ENCODE data around the gene NUP85.
A peak's percentile ranks its signal among the peaks of the same experiment; 100 is the strongest.
"Not testable (repeated sequence)": the region's sequence is repeated elsewhere in the genome, so short reads cannot be mapped to it uniquely, and the experiment has no call there.

The NUP85 gene

DNA sequence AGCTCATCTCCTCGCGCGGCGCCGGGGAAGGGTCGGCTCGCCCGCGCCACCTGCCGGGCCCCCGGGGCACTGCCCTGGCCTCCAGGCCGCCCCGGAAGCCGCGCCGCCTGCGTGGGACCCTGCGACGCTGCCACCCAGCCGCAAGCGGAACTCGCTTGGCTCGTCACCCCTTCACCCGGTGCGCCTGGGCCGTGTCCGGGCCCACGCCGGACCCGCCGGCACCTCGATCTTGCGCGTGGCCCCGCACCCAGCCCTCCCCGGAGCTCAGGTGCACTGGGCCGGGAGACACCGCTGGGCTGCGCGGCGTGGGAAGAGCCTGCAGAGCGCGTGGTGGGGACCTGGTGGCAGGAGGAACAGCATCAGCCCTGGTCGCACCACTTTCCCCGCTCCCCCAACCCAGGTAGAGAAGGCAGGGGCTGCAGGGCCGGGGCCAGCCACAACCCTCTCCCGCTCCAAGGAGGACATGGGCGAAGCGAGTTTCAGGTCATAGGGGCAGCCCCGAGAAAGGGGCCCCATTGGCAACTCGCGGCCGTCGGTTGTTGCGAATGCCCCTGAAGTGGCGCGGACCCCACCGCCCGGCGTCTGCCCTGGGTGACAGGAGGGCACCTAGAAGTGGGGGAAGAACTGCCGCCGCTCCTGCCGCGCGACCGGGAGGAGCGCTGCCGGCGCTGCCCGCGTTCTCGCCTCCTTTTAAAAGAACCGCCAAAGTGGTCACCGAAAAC, 65.9 kb downstream of the NUP85 start:
- DNase-seq: peak; percentile 27

DNA sequence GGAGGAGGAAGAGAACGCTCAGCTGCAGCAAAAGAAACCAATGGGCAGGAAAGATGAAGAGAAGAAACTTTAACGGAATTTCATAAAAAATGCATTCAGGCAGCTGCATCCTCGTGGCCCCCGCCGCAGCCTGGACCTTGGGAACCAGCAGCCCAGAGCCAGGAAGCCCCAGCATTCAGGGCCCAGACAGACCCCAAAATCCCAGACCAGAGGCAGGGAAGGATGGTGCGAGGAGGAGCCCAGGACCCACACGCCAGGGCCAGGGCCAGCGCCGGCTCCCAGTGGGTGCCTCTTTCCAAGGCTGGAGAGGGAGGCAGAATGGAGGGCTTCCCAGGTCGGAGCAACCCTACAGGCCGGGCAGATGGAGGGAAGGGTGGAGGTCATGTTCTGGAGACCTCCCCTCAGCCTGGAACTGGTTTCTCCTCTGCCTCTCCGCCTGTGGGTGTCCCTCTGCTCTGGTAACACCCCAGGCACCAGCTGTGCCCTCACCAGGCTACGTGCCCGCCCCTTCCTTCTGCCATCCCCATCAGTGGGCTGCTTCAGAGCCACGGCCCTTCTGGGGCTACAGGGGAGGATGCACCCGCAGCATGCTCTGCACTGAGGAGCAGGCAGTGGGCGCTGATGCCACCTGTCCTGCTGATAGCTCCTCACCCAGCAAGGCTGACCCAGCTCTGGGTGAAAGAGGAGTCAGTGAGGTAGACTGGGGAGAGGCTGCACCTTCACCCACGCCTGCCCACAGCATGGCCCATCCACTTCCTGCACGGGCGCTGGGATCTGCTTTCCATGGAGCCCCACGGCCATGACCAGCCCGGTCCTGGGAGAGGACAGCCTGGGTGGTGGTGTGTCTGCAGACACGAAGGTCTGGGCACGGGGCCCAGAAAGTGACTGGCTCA, 66.7 kb downstream of the NUP85 start:
- peak; percentile 30 for DNase-seq

DNA sequence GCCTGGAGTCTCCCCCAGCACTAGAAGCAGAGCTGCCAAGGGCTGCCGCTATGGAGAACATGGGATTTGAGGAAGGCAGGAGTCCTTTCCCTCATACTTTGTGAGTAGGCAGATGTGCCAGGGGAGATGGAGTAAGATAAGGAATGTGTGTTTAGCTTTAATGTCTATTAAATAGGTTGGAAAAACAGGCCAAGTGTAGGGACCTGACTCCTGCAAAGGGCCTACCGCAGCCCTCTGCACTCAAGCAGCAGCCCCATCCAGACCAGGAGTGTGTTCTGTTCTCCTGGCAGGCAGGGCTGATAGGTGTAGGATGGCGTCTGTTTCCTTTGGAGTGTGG, 67.3 kb downstream of the NUP85 start:
- no peak for DNase-seq

DNA sequence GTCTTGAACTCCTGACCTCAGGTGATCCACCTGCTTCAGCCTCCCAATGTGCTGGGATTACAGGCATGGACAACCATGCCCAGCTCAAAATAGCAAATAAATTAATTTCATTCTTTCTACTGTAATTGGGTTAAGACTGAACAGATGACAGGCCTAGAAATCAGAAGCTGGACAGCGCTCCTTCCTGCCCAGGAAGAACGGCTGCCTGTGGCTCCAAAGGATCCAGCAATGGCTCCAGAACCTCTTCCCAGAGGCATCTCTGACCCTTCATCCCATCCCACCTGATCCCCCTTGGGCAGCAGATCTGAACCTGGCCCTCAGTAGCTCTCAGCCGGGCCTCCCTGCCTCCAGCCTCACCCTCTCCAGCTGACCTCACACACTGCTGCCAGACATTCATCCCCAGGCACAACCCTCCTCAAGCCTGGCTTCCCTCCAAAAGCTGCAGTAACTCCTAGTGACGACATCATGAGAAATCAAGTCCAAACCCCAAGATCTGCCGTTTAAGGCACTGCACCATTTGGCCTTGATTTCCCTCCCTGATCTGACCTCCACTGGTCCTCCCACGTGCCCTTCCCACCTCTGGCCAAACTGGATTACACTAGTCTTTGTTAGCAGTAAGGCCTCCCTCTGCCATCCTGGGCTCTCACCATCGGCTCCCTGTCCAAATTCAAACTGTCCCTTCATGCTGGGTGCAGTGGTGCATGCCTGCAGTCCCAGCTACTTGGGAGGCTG, 68.7 kb downstream of the NUP85 start:
- no peak for DNase-seq

DNA sequence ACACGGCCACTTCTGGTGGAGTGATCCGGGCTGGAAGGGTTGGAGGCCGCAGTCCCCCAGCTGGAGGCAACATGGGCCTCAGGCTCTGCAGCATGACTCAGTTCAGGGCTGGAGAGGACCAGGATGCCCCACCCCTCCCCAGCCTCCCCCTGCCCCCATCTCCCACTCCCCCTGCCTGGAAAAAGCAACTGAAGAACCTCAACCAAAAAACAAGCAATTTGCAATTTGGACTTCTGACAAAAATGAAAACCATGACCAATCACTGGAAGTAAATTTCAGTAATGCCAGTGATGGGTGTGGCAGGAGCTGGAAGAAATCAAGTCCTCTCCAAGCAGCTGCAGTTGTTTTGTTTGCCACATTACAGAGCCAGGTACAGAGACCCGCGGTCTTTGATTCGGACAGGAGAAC, 72.2 kb downstream of the NUP85 start:
- no peak for DNase-seq

DNA sequence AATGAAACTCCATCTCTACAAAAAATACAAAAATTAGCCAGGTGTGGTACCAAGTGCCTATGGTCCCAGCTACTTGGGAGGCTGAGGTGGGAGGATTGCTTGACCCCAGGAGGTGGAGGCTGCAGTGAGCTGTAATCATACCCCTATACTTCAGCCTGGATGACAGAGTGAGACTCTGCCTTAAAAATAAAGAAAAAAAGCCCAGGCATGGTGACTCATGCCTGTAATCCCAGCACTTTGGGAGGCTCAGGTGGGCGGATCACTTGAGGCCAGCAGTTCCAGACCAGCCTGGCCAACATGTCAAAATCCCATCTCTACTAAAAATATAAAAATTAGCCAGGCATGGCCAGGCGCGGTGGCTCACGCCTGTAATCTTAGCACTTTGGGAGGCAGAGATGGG, 74.7 kb downstream of the NUP85 start:
- not testable (repeated sequence) for DNase-seq

DNA sequence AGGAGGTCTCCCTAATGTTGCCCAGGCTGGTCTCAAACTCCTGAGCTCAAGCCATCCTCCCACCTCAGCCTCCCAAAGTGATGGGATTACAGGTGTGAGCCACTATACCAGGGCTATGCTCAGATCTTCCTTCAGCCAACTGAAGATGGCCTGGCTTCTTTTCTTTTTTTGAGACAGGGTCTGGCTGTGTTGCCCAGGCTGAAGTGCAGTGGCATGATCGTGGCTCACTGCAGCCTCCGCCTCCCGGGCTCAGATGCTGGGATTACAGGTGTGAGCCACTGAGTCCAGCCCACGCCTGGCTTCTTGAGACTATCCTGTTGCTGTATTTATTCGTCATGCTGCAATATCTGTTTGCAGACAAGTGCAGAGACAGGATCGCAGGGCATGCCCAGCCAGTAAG, 79.6 kb downstream of the NUP85 start:
- no peak for DNase-seq
